HG03521 (cell line): Measurements from ENCODE around the gene RTCA.
"Not testable (repeated sequence)": the region's sequence is repeated elsewhere in the genome, so short reads cannot be mapped to it uniquely, and the experiment has no call there.

Source experiments
- ATAC-seq: cut with Tn5 transposase; IDR thresholded peaks from one replicate; pipeline ENCODE4 v1.9.1; 2021; ENCODE audit warnings: mild to moderate bottlenecking, moderate library complexity; ENCODE audit not compliant: unreplicated experiment

Gene RTCA

DNA sequence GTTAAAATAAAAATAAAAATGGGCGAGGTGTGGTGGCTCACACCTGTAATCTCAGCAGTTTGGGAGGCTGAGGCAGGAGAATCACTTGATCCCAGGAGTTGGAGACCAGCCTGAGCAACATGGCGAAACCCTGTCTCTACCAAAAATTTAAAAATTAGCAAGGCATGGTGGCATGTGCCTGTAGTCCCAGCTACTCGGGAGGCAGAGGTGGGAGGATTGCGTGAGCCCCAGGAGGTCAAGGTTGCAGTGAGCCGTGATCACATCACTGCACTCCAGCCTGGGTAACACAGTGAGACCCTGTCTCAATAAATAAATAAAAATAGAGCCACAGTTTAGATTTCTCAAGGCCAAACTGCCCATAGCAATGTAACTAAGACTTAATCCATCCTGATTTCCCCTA, 9.7 kb upstream of the RTCA start:
- not testable (repeated sequence) for ATAC-seq

DNA sequence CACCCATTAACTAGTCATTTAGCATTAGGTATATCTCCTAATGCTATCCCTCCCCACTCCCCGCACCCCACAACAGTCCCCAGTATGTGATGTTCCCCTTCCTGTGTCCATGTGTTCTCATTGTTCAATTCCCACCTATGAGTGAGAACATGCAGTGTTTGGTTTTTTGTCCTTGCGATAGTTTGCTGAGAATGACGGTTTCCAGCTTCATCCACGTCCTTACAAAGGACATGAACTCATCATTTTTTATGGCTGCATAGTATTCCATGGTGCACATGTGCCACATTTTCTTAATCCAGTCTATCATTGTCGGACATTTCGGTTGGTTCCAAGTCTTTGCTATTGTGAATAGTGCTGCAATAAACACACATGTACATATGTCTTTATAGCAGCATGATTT, 7.6 kb upstream of the RTCA start:
- ATAC-seq = not testable (repeated sequence)

DNA sequence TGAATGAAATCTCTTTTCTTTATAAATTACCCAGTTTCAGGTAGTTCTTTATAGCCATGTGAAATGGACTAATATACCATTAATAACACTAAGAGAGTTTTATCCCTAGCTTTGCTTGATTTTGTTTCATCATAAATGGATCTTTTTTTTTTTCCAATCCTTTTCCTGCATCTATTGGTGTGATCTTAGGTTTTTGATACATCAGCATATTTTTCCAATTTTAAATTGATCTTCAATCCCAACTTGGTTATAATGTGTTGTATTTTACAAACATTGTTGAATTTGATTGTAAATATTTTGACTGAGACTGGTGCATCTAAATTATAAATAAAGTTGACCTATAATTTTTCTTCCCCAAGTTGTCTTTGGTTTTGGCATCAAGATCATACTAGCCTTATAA, 4.3 kb upstream of the RTCA start:
- ATAC-seq = no peak

DNA sequence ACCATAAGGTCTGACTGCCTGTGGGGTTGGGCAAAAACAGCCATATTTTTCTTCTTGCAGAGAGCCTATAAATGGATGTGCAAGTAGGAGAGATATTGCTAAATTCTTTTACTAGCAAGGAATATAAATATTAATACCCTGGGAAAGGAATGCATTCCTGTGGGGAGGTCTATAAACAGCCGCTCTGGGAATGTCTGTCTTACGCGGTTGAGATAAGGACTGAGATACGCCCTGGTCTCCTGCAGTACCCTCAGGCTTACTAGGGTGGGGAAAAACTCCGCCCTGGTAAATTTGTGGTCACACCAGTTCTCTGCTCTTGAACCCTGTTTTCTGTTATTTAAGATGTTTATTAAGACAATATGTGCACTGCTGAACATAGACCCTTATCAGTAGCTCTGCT, 1.9 kb upstream of the RTCA start:
- not testable (repeated sequence) for ATAC-seq

DNA sequence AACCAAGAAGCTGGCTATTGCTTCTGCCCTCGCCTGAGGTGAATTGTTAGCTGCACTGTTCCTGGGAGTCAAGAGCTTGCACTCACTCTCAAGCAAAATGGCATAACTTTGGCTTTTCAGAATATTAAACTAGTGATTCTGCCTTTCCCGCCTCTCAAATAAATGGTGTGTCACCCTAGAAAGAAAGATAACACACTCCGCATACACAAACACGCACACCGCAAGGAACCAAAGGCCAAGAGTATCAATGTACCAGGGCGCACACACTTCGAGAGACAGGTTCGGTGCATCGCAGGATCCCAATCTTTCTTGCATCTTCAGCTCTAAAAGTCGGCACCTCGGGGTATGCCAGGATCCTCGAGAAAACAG, 470 bp upstream of the RTCA start:
- peak; percentile 24 for ATAC-seq

DNA sequence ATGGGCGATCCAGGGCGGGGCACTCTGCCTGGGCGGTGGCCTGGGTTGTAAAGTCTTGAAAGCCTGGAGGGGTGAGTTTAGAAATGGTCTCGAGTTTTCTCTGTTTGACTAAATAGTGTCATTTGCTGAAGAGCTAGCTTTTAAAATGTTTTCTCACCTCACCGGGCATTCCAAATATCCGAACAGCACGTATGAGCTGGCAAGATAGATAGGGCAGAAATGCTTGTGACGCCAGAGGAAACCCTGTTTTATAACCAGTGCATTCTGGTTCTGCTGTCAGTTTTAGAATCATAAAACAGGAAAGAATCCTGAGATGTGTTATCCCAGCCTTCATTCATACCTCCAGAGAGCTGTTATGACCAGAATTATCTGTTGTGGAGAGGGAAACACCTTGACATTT, 725 bp downstream of the RTCA start:
- ATAC-seq = peak; percentile 13

DNA sequence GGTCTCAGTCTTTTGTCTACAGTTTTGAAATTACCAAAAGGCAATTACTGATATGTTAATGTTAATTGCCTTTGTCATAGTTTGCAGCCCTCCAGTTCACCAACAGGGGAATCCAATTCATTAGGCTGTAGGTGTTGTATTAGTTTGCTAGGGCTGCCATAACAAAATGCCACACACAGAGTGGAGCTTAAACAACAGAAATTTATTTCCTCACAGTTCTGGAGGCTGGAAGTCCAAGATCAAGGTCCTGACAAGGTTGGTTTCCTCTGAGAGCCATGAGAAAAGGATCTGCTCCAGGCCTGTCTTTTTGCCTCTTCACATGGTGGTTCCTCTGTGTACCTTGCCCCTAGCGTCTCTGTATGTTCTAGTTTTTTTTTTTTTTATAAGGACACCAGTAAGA, 1.3 kb downstream of the RTCA start:
- no peak for ATAC-seq

DNA sequence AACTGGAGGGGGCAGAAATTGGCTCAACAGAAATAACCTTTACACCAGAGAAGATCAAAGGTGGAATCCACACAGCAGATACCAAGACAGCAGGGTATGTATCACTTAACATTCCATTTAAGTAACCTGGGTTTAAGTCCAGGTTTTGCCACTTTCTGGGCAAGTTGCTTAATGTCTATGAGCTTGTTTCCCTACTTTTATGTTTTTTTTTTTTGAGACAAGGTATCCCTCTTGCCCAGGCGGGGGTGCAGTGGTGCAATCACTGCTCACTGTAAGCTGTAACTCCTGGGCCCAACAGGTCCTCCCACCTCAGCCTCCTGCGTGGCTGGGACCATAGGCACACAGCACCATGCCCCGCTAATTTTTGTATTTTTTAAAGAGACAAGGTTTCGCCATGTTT, 2.2 kb downstream of the RTCA start:
- ATAC-seq = no peak

DNA sequence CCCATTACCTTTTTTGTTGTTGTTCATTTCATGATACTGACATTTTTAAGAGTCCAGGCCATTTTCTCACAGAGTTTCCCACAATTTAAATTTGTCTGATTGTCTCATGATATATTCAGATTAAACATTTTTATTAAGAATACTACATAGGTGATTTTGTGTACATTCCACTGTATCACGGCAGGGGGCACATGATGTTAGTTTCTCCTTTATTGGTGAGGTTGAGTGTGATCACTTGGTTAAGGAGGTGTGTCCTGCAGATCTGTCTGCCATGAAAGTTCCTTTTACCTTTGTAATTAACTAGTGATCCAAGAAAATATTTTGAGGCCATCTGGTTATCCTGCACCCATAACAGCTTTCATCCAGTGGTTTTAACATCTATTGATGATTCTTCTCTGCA, 11.8 kb downstream of the RTCA start:
- no peak for ATAC-seq

DNA sequence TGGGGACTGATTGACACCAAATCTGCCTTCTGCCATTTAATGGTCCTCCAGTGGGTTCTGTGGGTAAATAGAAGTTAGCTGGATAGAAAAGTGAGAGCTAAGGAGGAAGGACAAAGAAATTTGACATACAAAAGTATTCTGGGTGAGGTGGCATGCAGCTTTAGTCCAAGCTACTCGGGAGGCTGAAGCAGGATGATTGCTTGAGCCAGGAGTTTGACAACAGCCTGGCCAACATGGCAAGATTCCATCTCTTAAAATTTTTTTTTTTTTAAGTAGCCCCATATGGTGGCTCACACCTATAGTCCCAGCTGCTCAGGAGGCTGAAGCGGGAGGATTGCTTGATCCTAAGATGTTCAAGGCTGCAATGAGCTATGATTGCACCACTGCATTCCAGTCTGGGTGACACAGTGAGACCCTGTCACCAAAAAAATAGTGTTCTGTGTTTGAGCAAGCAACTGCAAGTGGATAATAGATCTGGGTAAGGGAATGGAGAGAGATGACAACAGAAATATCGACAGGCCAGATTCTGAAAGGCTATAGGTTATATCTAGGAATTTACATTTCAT, 13.4 kb downstream of the RTCA start:
- no peak for ATAC-seq

DNA sequence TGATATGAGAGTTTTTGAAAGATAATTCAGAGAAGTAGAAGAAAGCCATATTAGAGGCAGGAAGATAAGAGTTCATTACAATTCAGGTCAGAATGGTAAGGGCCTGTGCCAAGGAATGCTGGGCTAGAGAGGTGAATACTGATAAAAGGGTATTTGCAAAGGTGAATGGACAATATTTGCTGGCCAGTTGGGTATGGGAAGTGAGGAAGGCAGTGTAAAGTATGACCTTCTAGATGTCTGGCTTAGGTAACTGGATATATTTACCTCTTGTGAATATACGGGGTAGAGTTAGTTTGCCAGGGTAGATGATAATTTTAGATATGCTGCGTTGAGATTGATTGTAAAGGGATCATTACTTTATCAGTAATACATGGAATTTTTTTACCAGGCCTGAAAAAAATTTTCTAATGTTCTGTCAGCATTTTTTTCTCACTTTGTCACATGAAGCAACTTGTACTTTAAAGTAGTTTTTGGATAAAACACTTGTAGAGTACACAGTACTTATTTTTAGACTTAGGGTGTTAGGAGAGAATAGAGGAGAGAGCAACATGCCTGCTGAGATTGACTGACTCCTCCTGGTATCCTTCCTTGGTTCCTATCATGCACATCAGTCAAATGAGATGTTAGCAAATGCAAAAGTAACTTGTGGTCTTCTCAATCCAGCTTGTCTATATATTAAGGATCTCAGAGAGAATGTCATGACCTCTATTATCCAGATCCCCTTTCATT, 14.1 kb downstream of the RTCA start:
- ATAC-seq = no peak

DNA sequence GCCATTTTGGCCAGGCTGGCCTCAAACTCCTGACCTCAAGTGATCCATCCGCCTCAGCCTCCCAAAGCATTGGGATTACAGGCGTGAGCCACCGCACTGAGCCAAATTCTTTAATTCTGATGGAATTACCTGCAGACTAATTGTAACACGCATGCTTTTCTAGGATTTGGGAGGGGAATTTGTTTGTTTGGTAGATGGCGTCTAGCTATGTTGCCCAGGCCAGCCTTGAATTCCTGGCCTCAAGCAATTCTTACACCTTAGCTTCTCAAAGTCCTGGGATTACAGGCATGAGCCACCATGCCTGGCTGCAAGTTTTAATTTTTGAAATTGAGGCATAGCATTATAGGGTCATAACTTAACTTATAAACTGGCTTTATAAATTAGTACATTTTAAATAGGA, 18.6 kb downstream of the RTCA start:
- no peak for ATAC-seq

DNA sequence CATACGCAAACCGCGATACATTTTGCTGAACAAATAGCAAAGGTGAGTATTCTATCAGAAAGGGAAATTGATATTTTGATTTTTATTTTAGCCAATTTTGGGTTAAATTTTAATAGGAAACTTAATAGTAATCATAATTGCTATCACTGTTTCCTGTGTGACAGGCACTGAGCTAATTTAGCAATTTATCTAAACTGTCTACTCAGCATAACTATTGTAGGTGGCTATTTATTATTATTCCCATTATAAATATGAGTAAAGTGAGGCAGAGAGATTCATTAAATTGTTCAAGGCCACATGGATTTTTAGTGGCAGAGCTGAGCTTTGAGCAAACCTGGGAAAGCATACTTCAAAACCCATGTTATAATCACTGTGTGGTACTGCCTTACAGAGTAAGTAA, 21.1 kb downstream of the RTCA start:
- ATAC-seq = no peak

DNA sequence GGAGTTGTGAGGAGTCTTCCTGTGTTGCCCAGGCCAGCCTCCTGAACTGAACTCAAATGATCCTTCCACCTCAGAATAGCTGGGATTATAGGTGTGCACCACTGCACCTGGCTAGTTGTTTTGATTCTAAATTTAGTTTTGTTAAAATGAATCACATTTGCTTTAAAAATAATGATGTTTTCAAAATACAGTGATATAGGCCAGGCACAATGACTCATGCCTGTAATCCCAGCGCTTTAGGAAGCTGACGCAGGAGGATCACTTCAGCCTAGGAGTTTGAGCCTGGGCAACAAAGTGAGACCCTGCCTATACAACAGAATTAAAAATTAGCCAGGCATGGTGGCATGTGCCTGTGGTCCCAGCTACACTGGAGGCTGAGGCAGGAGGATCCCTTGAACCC, 24.3 kb downstream of the RTCA start:
- no peak for ATAC-seq

DNA sequence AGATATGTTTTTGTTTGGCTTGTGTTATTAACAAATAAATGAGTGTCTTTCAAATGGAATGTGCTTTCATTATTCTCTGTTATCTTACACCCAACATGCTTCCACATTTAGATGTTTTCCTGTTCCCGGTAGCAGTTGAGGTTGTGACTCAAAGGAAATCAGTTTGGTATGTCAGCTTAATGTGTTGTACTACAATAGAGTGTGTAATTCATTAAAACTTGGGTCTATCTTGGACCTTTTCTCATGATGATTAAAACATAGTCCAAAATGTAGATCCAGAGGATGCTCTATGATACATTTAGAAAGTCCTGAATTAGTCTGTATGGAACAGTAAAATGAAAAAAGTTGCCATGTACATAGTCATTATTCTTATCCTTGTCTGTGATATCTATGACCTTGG, 26.7 kb downstream of the RTCA start:
- no peak for ATAC-seq

DNA sequence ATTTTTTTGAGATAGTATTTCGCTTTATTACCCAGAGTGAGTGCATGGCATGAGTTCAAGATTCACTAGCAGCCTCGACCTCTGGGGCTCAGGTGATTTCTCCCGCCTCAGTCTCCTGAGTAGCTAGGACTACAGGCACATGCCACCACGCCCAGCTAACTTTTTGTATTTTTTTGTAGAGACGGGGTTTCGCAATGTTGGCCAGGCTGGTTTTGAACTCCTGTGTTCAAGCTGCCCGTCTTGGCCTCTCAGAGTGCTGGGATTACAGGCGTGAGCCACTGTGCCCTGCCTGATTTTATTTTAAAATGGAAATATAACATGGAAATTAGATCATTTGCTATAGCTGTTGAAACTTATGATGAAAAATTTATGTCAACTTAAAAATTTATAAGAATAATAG, 30.1 kb downstream of the RTCA start:
- ATAC-seq = no peak

DNA sequence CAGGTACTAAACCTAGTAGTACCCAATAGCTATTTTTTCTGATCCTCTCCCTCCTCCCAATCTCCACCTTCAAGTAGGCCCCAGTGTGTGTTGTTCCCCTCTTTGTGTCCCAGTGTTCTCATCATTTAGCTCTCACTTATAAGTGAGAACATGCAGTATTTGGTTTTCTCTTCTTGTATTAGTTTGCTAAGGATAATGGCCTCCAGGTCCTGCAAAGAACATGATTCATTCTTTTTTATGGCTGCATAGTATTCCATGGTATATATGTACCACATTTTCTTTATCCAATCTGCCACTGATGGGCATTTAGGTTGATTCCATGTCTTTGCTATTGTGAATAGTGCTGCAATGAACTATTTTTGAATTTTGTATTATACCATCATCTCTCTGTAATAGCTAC, 31.0 kb downstream of the RTCA start:
- ATAC-seq = not testable (repeated sequence)

DNA sequence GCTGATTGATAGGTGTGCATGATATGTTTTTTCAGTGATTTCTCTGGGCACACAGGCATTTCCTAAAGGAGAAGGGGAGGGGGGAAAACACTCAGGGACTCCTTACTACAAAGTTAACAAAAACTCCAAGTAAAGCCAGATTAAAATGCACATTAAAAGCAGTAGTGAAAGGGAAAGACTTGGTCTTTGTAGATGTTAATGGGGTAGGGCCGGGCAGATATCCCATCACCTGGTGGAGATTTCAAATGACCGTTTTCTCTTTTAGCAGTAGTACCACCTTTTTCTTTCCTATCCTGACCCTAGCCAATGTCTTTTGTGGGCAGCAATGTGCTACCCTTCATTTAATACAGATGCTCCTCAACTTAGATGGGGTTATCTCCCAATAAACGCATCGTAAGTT, 32.5 kb downstream of the RTCA start:
- ATAC-seq = no peak

DNA sequence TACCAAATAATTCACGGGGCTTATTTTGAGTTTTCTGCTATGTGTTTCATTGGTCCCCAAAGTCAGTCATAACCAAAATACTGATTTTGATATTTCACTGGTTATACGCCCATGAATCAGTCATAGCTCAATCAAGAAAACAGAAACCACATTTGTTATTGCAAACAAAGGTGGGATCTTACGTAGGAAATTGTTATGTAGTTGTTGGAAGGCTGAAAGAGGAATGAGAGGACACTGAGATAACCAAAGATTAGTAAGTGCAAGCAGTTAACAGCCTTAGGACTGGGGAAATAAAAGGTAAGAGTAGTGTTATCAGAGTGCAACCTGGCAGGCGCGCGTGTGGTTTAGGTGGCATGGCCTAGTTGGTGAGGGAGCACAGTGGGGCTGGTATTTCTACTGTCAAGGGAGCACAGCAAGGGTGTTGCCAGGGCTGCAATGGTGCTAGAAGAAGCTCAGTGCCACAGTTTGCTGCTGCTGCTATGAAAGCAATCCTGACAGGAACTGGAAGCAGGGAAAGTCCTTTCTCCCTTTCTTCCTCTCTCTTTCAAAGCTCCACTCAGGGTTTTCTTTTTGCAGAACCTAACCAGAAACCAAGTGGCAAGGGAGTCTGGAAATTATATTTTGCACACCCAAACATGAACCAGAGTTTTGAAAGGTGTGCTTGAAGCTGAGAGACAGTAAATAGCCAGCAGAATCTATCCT, 33.7 kb downstream of the RTCA start:
- no peak for ATAC-seq

DNA sequence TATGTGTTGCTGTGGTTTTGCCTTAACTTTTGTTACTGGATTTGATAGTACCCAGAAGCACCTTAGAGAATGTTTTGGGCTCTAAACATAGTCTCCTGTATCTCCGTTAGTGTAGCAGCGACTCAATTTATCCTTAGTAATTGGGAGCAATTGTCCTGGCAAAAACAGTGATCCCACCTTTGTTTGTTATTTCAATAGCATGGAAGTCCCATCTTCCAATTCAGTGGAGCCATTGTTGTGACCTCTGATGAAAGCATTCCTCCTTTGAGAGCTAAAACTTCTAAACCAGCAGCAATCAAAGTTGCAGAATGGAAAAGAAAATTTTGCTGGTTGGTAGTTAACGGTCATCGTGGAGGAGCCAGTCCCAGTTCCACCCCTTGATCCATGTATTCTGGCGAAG, 34.7 kb downstream of the RTCA start:
- ATAC-seq = no peak

DNA sequence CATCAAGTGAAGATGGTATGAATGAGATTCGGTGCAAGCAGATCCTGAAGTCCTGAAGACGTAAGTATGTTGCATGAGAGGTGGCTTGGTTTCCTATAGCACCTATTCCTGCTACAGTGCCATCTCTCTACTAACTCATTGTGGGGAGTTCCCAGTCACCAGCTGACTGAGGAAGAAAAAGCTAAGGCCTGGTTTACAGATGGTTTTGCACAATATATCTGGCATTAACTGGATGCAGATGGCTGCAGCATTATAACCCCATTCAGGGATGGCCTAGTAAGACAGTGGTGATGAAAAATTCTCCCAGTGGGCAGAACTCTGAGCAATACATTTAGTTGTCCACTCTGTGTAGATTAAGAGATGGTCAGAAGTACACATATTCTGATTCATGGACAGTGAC, 36.7 kb downstream of the RTCA start:
- ATAC-seq = no peak

DNA sequence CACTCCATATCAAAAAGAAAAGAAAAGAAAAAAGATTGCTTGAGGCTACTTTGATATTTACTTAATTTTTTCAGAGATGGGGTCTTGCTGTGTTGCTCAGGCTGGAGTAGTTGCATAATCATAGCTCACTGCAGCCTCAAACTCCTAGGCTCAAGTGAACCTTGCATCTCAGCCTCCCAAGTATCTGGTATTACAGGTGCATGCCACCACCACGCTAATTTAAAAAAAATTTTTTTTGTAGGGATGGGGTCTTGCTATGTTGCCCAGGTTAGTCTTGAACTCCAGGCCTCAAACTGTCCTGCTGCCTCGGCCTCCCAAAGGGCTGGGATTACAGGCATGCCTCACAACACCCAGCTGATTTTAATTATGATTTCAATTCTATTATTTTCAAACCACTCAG, 38.2 kb downstream of the RTCA start:
- ATAC-seq = no peak

DNA sequence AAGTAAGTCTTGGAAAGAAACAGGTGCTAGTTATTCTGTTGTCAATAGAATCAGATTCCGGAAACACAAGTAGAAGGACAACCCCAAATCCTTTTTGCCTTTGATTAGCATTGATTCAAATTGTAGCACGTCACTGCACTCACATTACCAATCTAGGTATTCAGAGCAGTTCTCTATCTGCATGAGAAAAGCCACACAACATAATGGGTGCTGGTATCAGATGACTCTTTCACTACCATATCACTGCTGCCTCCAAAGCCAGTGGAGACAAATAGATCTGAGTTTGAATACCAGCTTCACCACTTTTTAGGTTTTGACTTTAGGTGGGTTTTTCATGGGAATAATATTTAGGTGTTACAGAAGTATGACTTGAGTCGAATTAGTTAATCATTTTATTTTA, 38.9 kb downstream of the RTCA start:
- ATAC-seq = no peak
